Embryonic facial prominence (tissue), 1 donor: ENCODE data around the gene DOCK1.
"Not testable (repeated sequence)": the region's sequence is repeated elsewhere in the genome, so short reads cannot be mapped to it uniquely, and the experiment has no call there.

Experiments
- DNase-seq: peaks from one replicate; pipeline ENCODE4 v3.0.0-alpha.2; 2016; ENCODE audit errors: extremely low spot score

DOCK1 gene

DNA sequence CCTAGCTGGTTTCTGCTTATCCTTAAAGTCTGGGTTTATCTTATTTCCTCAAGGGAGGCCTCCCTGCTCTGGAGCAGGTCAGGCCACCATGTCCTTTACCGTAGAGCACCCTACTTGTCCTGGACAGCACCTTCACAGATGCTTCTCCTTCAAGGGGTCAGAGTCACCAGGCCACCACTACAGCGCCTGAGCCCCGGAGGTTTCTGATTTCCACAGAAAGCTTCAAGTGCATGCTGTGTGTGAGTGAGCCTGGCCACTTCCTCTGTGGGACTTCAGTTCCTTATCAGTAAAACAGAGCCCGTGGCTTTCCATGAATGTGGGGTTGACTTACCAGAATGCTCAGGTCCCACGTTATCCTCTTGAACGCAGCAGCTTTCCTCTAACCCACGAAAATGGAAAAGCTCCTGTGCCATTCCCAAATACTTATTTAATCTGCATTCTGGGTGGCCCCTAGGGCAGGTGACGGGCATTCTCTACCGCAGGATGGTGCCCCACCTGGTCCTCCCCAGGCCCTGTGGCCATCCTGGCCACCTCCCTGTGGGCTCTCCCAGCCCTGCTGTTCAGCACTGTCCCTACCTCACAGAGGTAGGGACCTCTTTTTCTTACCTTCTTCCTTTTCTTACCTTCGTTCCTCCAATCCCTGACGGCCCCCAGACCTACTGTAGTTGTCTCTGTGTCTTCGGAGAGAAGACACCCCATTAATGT lies 1.4 kb upstream of the DOCK1 start:
- no peak for DNase-seq

DNA sequence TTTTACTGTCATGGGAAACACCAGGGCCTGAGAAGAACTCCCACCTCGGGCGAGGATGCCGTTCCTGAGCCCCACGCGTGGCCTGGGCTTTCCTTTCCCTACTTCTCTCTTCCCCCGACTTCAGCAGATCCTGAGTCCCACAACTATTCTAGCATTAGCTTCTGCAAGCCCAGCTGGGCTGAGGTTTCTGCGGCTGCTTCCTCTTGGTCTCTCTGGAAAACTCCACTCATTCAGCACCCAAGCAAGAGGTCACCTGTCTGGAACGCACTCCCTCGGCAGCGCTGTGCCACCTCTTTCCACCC lies 761 bp upstream of the DOCK1 start:
- DNase-seq, result no peak

DNA sequence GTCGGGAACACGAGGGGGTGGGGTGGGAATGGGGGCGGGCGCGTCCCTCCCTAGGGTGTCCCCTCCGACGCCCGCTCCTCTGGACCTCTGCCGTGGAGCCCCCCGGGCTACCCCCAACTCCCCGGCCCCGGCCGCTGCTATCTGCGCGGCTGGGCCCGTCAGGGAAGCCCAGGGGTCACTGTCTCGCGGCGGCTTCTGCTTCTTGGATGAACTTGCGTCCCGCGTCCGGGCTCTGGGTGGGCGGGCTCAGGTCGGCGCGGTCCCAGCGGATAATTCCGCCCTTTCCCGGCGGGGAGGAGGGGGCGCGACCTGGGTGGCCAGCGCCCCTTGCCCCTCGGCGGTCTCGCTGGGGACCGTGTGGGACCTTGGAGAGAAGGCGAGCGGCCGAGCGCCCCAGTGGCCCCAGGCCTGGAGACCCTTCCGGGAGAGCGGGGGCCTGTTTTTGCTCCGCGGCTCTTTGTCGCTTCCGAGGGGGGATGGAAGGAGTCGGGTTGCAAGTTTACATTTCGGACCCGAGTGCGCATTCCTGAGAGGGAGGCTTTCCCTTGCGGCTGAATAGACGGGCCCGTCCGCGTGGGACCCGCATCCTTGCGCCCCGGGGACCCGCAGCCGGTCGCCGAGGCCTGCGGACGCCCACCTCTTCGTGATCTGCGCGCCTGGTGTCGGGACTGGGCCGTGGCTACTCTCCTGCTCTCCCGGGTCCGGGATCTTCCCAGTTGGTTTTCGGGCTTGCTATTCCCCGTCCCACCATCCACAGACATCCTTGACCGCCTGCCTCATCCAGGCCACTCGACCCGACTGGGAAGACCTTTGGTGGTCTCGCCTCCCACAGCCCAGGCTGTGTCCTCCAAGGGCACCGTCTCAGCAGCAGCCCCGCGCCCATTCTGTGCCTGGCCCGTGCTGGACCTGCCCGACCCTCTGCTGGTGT lies 812 bp downstream of the DOCK1 start:
- no peak for DNase-seq

DNA sequence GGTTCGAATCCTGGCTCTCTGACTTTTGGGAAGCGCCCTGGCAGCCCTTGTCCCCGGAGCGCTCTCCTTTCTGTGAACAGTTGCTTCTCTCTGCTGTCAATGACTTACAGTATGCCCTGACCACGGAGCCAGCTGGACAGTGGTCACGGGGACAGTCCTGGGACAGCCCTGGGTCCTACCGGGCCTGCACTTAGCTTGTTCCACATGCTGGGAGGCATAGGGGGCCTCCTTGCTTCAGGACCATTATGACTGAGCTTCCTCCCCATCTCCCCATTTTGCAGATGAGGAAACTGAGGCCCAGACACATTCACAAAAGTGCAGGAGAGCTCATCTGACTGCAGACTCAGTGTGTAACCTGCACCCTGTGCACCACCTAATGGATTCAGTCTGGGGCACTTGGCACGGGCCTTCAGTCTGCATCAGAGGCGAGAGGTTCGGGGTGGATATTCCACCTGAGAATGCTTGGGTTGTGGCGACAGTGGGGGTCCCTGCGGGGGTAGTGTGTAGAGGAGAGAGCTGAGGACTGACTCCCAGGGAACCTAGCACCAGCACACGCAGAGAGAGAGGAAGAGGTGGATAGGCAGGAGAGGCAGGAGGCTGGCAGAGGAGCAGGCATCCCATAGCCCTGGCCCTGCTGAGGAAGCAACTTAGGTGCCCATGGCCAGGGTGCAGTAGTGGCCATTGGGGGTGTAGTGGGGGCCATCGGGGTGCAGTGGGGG lies 1.6 kb downstream of the DOCK1 start:
- no peak for DNase-seq

DNA sequence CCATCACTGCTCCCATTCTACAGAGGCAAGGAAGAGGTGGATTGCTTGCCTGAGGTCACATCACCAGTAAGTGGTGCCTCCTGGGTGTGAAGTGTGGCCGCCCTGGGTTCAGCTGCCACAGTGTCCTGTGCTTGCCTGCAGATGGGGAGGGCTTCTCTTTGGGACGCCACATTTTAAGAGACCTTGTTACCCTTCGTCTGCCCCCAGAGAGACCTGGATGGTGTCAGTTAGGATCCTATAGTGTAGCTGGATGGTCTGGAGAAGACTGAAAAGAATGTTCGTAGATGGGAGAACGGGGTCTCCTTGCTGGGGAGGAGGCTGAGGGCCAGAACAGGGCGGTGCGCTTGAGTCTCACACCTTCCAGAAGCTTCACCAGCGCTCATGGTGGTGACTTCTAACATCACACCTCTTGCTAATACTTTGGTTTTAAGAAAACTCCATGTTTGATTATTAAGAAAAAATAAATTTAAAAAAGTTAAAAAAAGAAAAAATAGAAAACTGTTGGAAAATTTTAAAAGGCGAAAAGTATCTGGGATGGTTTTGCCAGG lies 2.3 kb downstream of the DOCK1 start:
- no peak for DNase-seq

DNA sequence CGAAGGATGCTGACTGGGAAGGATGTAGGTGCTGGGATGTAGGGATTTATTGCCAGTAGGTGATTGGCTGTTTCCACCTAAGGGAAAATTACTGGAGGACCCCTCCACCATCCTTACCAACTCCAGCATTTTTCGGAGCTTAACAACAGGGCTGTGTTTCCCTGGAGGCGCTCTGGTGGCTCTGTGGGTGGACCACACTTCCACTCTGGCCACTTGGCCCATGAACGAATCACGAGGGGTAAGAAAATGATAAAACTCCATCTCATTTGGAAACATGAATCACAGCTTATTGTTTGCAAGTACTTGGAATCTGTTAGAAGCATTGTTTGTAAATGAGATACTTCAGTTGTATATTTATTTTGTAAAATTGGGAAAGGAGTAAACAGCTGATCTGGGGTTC lies 3.0 kb downstream of the DOCK1 start:
- DNase-seq, result no peak

DNA sequence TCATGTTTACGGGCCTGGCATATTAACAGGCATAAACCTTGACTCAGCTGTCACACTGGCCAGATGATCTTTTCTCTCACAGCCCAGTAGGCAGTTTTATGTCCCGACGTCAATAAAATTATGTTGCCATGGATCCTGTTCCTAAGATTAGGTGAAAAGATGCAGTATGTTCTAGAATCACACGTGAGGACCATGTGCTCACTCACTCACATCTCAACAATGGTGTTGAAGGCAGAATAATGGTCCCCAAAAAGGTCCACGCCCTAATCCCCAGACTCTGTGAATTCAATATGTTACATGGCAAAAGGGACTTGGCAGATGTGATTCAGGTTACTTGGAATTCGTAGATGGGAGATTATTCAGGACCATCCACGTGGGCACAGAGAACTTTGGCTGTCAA lies 3.5 kb downstream of the DOCK1 start:
- no peak for DNase-seq

DNA sequence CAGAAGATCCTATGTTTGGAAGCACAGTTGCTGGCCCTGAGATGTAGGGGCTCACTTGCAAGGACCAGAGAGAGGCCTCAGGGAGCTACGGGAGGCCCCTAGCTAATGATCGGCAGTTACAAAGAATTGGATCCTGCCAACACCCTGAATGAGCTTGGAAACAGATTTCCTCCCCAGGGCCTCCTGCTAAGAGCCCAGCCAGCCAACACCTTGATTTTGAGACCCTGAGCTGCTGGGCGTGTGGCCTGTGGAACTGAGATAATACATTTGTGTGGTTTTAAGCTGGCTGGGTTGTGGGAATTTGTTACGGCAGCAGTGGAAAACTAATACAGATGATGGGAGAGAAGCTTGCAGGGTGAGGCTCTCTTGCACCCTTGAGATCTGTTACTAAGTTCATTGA lies 3.9 kb downstream of the DOCK1 start:
- DNase-seq, result no peak

DNA sequence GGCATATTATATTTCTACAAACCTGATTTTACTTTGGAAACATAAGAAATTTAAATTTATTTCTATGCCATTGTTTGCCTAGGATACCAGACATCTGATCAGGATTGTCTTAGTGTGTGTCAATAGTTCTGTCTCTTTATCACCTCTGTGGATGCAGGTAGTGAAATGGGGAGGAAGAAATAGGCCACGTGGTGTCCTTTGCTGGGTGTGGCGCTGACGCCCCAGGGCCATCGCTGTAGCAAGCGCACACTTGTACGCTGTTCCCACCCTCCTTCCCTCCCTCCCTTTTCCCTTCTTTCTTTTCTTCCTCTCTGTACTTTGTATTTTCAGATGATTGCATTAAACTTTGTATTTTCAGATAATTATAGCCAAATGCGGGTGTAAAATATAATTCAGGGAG lies 5.0 kb downstream of the DOCK1 start:
- no peak for DNase-seq

DNA sequence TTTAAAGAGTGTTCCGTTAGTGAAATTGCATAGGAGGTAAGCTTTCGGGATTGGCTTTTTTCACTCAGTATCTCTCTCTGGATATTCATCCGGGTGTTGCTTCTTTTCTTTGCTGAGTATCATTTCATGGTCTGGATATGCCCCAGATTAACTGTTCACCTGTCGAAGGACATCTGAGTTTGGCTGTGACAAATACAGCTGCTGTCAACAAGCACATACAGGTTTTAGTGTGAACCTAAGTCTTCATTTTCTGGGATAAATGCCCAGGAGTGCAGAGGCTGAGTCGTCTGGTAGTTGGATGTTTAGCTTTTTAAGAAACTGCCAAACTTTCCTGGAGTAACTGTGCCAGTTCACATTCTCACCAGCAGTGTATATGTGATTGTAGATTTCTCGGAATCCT lies 5.6 kb downstream of the DOCK1 start:
- no peak for DNase-seq

DNA sequence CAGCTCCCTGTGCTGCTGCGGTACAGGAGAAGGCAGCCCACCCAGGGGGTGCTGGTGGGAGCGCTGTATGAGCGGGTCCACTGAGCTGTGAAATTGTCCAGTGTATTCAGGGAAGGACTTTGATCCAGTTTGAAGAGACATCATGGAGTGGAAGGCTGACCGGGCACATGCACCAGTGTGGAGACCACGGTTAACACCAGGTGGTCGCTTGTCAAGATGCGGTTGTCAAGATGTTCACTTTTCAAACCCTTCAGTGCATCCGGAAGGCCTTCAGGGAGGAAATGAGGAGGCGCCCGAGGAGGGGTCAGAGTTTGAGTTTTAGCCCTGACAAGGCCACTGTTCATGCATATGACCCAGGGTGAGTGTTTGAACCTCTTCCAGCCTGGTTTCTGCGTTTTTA lies 6.1 kb downstream of the DOCK1 start:
- no peak for DNase-seq

DNA sequence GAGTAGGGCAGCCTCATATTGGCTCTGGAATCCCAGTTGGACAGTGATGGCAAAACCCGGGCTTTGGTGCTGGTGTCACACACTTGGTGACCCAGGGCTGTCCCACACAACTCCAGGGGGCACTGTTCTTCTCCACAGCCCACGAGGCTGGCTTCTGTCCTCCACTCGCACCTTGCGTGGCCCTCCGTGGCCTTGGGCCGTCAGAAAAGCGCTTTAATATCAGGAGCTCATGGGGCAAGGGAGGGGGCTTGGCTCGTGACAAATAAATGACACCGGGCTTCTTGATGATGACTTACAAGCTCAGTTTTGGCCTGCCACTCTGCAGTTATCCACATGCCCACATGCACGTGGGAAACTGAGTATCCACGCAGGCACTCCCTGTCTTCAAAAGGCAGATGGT lies 8.1 kb downstream of the DOCK1 start:
- DNase-seq, result no peak

DNA sequence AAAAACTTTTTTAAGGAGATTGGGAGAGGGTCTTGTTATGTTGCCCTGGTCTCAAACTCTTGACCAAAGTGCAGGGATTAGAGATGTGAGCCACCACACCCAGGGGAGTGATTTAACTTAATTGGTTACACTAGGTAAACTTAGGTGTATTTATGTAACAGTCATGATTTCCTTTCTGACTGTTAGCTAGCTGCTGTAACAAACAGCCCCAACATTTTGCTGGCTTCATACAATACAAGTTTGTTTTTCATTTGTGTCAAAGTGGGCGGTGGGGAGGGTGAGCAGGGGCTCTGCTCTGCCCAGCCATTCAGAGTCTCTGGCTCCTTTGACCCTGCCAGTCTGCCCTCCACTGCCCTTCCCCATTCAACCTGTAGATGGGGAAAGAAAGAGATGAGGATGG lies 9.3 kb downstream of the DOCK1 start:
- DNase-seq, result no peak

DNA sequence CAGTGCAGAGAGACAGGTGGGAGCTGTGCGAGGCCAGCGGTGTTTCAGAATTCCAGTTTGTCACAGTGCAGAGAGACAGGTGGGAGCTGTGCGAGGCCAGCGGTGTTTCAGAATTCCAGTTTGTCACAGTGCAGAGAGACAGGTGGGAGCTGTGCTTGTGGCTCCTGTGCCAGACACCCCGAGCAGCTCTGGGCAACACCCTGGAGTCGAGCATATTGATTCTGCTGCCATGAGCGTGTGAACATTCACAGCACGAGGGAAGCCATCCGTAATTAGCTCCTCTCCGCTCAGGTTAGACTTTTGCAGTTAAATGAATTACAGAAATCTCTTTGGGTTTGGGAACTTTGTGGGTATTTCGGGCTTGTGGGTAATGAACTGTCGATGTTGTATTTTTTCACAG lies 11.7 kb downstream of the DOCK1 start:
- not testable (repeated sequence) for DNase-seq

DNA sequence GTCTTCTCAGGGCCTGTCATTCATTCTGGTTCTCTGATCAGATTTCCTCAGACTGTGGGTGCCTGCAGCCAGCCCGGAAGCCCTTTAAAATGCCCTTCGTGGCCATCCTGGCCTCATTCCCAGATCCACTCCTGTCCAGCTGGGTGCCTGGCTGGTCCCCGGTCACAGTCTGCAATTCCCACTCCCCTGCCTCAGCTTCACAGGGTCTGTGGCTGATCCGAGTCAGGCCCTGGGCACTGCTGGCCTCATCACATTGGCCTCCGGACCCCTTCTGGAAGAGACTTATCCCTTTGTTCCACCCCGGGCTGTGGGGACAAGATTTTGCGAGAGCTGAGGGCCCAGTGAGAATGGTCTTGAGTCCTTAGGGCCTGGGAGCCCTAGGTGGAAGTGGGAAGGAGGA lies 12.1 kb downstream of the DOCK1 start:
- no peak for DNase-seq

DNA sequence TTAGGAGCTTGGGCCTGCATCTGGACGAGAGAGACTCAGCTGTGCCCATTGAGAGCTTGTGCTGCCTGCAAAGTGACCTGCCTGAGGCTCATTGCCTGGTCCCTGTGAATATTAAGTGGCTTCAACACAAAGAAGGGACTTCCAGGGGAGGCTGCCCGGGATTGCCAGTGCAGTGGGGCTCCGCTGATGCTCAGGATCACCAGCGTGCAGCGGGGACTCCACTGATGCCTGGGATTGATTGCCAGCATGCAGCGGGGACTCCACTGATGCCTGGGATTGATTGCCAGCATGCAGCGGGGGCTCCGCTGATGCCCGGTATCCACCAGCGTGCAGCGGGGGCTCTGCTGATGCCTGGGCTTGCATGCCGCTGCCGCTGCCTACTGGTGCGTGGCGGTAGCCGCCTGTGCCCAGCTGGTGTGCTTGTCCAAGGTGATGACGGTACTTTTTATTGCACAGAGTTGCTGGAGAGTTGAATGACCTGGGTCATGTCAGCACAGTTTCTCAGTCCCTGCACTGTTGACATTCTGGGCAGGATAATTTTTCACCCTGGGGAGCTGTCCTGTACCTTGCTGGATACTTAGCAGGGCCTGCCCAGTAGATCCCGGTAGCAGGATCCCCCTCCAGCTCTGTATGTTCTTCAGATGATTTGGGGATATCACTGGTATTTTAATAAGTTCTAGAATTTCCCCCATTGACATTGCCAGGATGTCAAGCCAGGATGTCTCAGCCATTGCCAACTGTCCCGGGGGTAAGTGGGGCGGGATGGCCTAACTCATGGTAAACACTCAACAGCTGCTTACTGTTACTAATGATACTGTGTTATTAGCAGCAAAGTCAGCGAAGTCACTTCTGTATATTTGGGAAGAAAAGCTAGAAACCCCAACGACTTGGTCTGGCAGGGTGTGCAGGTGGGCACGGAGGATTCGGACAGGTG lies 13.0 kb downstream of the DOCK1 start:
- no peak for DNase-seq

DNA sequence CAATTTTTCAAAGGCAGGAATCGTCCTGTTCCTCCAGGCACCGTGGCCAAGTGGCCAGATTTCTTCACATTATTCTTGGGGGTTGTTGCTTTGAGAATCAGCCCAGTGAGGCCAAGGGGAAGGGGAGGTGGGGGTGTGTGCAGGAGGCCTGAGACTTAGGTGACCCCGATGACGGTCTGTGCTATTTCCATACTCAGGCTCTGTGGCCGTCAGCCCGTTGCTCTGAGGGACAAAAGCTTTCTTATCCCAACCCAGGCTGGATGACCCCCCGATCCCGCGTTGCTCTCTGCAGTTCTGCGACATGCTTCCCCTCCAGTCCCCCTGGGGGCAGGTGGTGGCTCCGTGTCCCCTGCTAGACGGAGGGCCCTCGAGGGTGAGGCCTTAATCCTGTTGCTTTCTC lies 14.2 kb downstream of the DOCK1 start:
- no peak for DNase-seq

DNA sequence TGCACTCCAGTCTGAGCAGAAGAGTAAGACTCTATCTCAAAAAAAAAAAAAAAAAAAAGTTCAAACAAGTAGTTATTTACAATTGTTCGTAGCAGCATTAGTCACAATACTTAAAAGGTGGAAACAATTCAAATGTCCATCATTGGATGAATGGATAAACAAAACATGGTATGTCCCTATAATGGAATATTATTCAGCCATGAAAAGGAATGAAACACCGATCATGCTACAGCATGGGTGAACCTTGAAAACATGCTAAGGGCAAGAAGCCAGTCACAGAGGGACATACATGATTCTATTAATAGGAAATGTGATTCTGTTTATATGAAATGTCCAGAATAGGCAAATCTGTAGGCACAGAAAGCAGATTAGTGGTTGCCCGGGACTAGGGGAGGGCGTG lies 15.9 kb downstream of the DOCK1 start:
- no peak for DNase-seq

DNA sequence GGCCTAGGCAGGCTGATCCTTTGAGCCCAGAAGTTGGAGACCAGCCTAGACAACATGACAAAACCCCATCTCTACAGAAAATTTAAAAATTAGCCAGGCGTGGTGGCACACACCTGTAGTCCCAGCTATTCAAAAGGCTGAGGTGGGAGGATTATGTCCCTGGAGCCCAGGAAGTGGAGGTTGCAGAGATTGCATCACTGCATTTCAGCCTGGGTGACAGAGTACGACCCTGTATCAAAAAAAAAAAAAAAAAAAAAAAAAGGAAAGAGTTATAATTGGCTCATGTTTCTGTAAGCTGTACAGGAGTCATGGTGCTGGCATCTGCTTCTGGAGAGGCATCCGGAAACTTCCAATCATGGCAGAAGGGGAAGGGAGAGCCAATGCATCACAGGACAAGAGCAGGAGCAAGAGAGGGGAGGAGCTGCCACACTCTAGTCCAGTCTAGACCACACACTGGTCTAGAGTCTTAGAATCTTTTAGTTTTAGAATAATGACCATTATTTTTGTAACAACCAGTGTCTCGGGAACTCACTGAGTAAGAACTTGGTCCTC lies 16.8 kb downstream of the DOCK1 start:
- no peak for DNase-seq

DNA sequence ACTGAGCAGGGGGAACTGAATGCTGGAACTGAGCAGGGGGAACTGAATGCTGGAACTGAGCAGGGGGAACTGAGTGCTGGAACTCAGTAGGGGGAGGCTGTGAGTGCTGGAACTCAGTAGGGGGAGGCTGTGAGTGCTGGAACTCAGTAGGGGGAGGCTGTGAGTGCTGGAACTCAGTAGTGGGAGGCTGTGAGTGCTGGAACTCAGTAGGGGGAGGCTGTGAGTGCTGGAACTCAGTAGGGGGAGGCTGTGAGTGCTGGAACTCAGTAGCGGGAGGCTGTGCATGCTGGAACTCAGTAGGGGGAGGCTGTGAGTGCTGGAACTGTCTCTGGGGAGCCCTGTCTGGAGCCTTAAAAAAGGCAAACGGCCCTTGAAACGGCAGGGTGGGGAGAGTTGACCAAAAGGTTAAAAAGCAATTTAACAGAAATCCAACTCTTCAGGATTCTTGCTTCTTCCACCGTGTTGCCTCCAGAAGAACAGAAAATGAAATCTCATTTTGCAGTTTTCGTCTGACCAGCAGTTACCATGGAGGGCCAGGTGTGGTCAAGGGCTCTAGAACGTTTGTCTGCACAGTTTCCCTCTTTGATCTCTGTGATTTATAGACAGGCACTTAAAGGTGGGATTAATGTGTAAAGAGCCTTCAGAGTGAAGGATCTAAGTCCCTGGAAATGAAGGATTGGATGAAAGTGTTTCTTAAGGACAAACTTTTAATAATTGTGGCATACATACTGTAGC lies 19.1 kb downstream of the DOCK1 start:
- DNase-seq, result no peak
